Fibroblast of lung (primary cell): ENCODE results near the gene HMCES.

ENCODE experiments used
- EZH2 ChIP-seq: IDR thresholded peaks from 2 replicates; pipeline ENCODE4 v1.5.1; 2012; ENCODE audit warnings: low read length, control low read depth, mild to moderate bottlenecking; ENCODE audit errors: missing control alignments
- TF ChIP-seq, protein P1 (sequence below), 2 donors: IDR thresholded peaks in 1 of 2; conservative IDR thresholded peaks in 1 of 2; 1 replicate in 1 of 2; 2 replicates in 1 of 2; pipeline ENCODE4 v1.5.1; 2011 to 2012; ENCODE audit warnings: low read length in 2 of 2, control low read depth in 1 of 2, inconsistent platforms in 1 of 2, low read depth in 1 of 2, mild to moderate bottlenecking in 1 of 2

DNA sequence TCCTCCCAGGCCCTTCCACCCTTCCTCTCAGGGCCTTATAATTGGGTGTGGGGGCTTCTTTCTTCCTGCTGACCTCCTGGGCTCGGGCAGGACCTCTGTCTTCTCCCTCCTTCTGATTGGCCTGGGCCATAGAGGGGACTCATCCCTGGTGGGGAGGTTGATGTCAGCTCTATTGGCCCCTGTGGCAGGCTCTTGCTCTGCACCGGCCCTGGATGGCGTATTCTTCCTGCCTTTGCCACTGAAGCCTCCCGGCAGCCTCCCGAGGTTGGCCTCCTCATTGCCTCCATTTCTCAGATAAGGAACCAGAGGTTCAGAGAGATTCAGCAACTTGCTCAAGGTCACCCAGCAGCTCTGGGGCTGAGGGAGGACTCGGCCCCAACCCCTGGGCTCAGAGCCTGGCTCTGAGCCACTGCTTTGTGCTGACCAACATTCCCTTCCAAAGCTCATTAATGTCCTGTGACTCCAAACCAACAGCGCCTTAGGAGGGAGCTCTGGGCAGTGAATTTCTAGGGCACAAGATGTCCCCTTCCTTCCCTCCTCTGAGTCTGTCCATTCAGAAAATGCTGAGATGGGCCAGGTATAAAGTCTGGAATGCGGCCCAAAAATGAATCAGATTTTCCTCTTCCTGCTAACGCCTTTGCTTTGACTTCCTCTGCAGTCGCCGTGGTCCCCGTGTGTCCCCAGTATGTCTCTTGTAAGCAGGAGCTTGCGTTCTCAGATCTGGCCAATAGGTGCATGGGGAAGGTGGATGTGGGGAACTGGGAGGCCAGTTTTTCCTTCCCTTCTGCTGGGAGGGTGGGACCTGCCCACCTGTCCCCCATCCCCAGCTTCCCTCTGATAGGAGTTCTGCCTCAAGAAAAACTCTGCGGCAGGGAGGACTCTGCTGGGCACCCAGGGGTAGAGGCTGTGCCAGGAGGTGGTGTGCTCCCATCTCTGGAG is 74.2 kb downstream of the HMCES start:
- TF ChIP-seq, protein P1, sequence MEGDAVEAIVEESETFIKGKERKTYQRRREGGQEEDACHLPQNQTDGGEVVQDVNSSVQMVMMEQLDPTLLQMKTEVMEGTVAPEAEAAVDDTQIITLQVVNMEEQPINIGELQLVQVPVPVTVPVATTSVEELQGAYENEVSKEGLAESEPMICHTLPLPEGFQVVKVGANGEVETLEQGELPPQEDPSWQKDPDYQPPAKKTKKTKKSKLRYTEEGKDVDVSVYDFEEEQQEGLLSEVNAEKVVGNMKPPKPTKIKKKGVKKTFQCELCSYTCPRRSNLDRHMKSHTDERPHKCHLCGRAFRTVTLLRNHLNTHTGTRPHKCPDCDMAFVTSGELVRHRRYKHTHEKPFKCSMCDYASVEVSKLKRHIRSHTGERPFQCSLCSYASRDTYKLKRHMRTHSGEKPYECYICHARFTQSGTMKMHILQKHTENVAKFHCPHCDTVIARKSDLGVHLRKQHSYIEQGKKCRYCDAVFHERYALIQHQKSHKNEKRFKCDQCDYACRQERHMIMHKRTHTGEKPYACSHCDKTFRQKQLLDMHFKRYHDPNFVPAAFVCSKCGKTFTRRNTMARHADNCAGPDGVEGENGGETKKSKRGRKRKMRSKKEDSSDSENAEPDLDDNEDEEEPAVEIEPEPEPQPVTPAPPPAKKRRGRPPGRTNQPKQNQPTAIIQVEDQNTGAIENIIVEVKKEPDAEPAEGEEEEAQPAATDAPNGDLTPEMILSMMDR (conservative IDR thresholded peaks at IDR 0.05 in 1 of 2, IDR thresholded peaks at IDR 0.05 in 1 of 2; ENCODE audit: low read depth in 1 of 2, low read length in 2 of 2) = no peak
- no peak for TF ChIP-seq EZH2
